B cell (primary cell): ENCODE data around the gene ABHD14A. TPM values are rescaled to one million over a fixed set of nuclear protein-coding genes. Genes with fewer than 3 reads are reported as not detected.

Source experiments
- ATAC-seq: fragments of 200-7000 bp; cut with Tn5 transposase; one replicate; pipeline ENCODE4 v1.10.0; 2021; ENCODE audit warnings: low read depth, mild to moderate bottlenecking, moderate number of reproducible peaks, moderate library complexity
- CTCF ChIA-PET: fragments of 350-600 bp; sonication (Branson Sonifier 250); formaldehyde crosslinking; loops from one replicate; lab custom pipeline; 2021; ENCODE audit warnings: antibody characterized with exemption, inconsistent platforms; lab: Charles Lee
- POLR2A ChIA-PET: fragments of 350-600 bp; sonication (Branson Sonifier 250); formaldehyde crosslinking; loops from one replicate; lab custom pipeline; 2021; ENCODE audit warnings: antibody characterized with exemption; lab: Charles Lee
- DNase-seq: peaks from one replicate; pipeline ENCODE4 v3.0.0; 2013
- H2AFZ ChIP-seq: 2 replicates; pipeline ENCODE4 v1.6.1; 2012; ENCODE audit warnings: mild to moderate bottlenecking, low read depth, low read length; ENCODE audit not compliant: insufficient read depth, poor library complexity, severe bottlenecking
- H3K27ac ChIP-seq, 2 donors: 1 replicate in 1 of 2; 2 replicates in 1 of 2; pipeline ENCODE4 v1.5.1; 2012 to 2013; ENCODE audit warnings: low read length in 2 of 2, mild to moderate bottlenecking in 2 of 2, moderate library complexity in 1 of 2
- H3K27me3 ChIP-seq, 4 experiments: fragments of 200-600 bp in 1 of 4; sonication (generic) in 1 of 4; replicated peaks in 1 of 4; 1 replicate in 2 of 4; 2 replicates in 2 of 4; pipeline versions ENCODE4 v1.6.1 to v1.7.0; 2013 to 2016; ENCODE audit warnings: low read length in 3 of 4, mild to moderate bottlenecking in 2 of 4, mixed read lengths in 1 of 4, moderate library complexity in 1 of 4; ENCODE audit not compliant: insufficient read depth in 4 of 4, control insufficient read depth in 3 of 4; ENCODE audit errors: control extremely low read depth in 1 of 4
- H3K36me3 ChIP-seq, 2 experiments: replicated peaks in 1 of 2; 1 replicate in 1 of 2; 2 replicates in 1 of 2; pipeline versions ENCODE4 v1.6.1 to v1.7.1; 2013; ENCODE audit warnings: low read length in 1 of 2; ENCODE audit not compliant: insufficient read depth in 2 of 2, control insufficient read depth in 1 of 2; ENCODE audit errors: control extremely low read depth in 1 of 2, extremely low read depth in 1 of 2
- H3K4me1 ChIP-seq, 2 donors: fragments of 200-600 bp in 1 of 2; sonication (generic) in 1 of 2; 1 replicate in 1 of 2; 2 replicates in 1 of 2; pipeline versions ENCODE4 v1.5.1 to v1.6.1; 2013 to 2017; ENCODE audit warnings: low read length in 2 of 2; ENCODE audit not compliant: control insufficient read depth in 2 of 2, insufficient read depth in 2 of 2
- H3K4me2 ChIP-seq: replicated peaks from 2 replicates; pipeline ENCODE3; 2012; ENCODE audit warnings: mild to moderate bottlenecking, low read depth, low read length; ENCODE audit not compliant: poor library complexity, severe bottlenecking
- H3K4me3 ChIP-seq, 5 experiments: fragments of 200-600 bp in 1 of 5; sonication (generic) in 1 of 5; 1 replicate in 3 of 5; 2 replicates in 2 of 5; pipeline versions ENCODE4 v1.5.1 to v1.7.0; 2011 to 2016; ENCODE audit warnings: low read length in 4 of 5, mild to moderate bottlenecking in 4 of 5, low read depth in 2 of 5, control low read depth in 1 of 5, moderate library complexity in 1 of 5; ENCODE audit not compliant: insufficient read depth in 1 of 5; ENCODE audit errors: control extremely low read depth in 1 of 5, extremely low read depth in 1 of 5
- H3K79me2 ChIP-seq: fragments of 200-600 bp; sonication (generic); one replicate; pipeline ENCODE4 v1.6.0; 2016; ENCODE audit warnings: low read length; ENCODE audit not compliant: control insufficient read depth, insufficient read depth
- H3K9ac ChIP-seq: fragments of 200-600 bp; sonication (generic); 2 replicates; pipeline ENCODE4 v1.6.1; 2017; ENCODE audit warnings: mild to moderate bottlenecking, low read length, moderate library complexity
- H3K9me3 ChIP-seq, 3 donors: one replicate each; pipeline versions ENCODE4 v1.6.1 to v1.7.1; 2013; ENCODE audit warnings: low read length in 2 of 3; ENCODE audit not compliant: control insufficient read depth in 2 of 3, insufficient read depth in 1 of 3; ENCODE audit errors: control extremely low read depth in 1 of 3
- H4K20me1 ChIP-seq: 2 replicates; pipeline ENCODE4 v1.6.0; 2012; ENCODE audit warnings: mild to moderate bottlenecking, low read length; ENCODE audit not compliant: insufficient read depth, control insufficient read depth, poor library complexity, severe bottlenecking
- H3K27ac Mint-ChIP-seq: one replicate; pipeline ENCODE4 v1.8.0; 2021; ENCODE audit warnings: mixed read lengths
- H3K27me3 Mint-ChIP-seq: one replicate; pipeline ENCODE4 v1.8.0; 2021; ENCODE audit warnings: mixed read lengths
- H3K4me1 Mint-ChIP-seq: one replicate; pipeline ENCODE4 v1.8.0; 2021; ENCODE audit warnings: mixed read lengths
- H3K4me3 Mint-ChIP-seq: one replicate; pipeline ENCODE4 v1.8.0; 2021; ENCODE audit warnings: mixed read lengths
- H3K9me3 Mint-ChIP-seq: one replicate; pipeline ENCODE4 v1.8.0; 2022; ENCODE audit warnings: mixed read lengths; ENCODE audit not compliant: insufficient read depth
- EZH2 ChIP-seq: IDR thresholded peaks from 2 replicates; pipeline ENCODE4 v1.6.1; 2012; ENCODE audit warnings: borderline replicate concordance, low read depth, mild to moderate bottlenecking, moderate library complexity, low read length; ENCODE audit not compliant: insufficient read depth, poor library complexity, severe bottlenecking
- WGBS: methylation state at CpG from one replicate; pipeline ENCODE4 v1.1.5; 2013; ENCODE audit warnings: missing lambda C conversion rate; ENCODE audit not compliant: insufficient coverage; 5-methylcytosine and 5-hydroxymethylcytosine counted together
- intact Hi-C: fragments of 100-400 bp; cut with micrococcal nuclease; formaldehyde crosslinking; loops from one replicate; pipeline ENCODE4 v1.10.0; 2022
- polyA plus RNA-seq: library from polyadenylated mRNA; depleted of rRNA; stranded (reverse); fragments of >200 nt; gene quantifications from 2 replicates; pipeline ENCODE4 v1.2.3, GENCODE V29; 2012
- total RNA-seq, 2 donors: library from RNA; stranded (reverse); fragments of 120-200 nt in 1 of 2; gene quantifications; 1 replicate in 1 of 2; 2 replicates in 1 of 2; pipeline versions ENCODE4 v1.2.3 to v1.2.4, GENCODE V29; 2013 to 2022
- TF ChIP-seq, protein P1 (sequence below): fragments of 200-600 bp; IDR thresholded peaks from one replicate; pipeline ENCODE4 v1.8.0; 2022; ENCODE audit warnings: antibody characterized with exemption, mild to moderate bottlenecking

Gene ABHD14A
- total and polyA plus RNA-seq, 2 donors (not counting 1 experiment from before 2014, with no cell fraction given), result 11.9 to 28.8 TPM

DNA sequence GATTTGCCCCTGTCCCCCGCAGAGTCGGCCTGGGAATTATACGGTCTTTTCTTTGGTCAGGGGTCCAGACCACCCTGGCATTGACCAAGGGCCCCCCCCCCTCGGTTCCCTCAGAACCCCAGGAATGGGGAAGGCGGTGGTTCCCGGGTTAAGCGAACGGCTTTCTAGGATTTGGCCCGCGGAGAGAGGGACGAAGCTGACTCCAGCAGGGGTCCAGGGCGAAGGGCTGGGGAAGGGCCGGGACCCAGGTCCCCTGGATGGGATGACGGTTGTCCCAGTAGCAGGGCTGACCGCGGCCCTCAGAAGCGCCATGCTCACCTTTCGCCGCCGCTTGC lies 33.4 kb upstream of the ABHD14A start:
- CTCF ChIA-PET, result interaction anchor here (0.7 to 3.4 kb wide), 9 partner anchors 11 to 181 kb away, joined by 3 to 45 read pairs (median 6); partner anchors contain the start of genes ABHD14A, ABHD14B, ACY1 and PCBP4
- Mint-ChIP-seq H3K27ac (no peak overlapping the region), H3K4me3 (peak overlapping the region; percentile 95), H3K27me3 (no peaks in the 10 kb centered on the region), H3K4me1 (peaks cover 36% of the 10 kb centered on the region), H3K9me3 (no peaks in the 10 kb centered on the region)
- peaks cover 22 to 26% of the 10 kb centered on the region in 2 donors for H3K4me1 ChIP-seq
- no peak for ATAC-seq
- H3K79me2 ChIP-seq, result peaks cover 21% of the 10 kb centered on the region
- POLR2A ChIA-PET, result interaction anchor here (0.6 to 2.5 kb wide), 5 partner anchors 29 to 556 kb away, joined by 3 to 13 read pairs (median 6); partner anchors contain the start of genes ABHD14A, ABHD14B, MANF and RPL29
- peak overlapping the region; percentile 36 to 90 (median 88) for H3K4me3 ChIP-seq
- peak overlapping the region; percentile 79 for H3K9ac ChIP-seq
- H3K36me3 ChIP-seq, result peaks cover 0 to 31% of the 10 kb centered on the region in 2 experiments
- H4K20me1 ChIP-seq, result no peaks in the 10 kb centered on the region
- H3K27me3 ChIP-seq, result no peaks in the 10 kb centered on the region
- H3K4me2 ChIP-seq, result peak overlapping the region; percentile 96
- DNase-seq, result no peak
- H3K27ac ChIP-seq, result peak overlapping the region in 1 of 2 donors; percentile 74
- H3K9me3 ChIP-seq, result no peaks in the 10 kb centered on the region
- intact Hi-C loops, result loop anchor here (5.0 kb wide), 2 partner anchors 259 to 554 kb away; partner anchors contain the start of gene MANF
- peak overlapping the region; percentile 83 for H2AFZ ChIP-seq
- TF ChIP-seq, protein P1, sequence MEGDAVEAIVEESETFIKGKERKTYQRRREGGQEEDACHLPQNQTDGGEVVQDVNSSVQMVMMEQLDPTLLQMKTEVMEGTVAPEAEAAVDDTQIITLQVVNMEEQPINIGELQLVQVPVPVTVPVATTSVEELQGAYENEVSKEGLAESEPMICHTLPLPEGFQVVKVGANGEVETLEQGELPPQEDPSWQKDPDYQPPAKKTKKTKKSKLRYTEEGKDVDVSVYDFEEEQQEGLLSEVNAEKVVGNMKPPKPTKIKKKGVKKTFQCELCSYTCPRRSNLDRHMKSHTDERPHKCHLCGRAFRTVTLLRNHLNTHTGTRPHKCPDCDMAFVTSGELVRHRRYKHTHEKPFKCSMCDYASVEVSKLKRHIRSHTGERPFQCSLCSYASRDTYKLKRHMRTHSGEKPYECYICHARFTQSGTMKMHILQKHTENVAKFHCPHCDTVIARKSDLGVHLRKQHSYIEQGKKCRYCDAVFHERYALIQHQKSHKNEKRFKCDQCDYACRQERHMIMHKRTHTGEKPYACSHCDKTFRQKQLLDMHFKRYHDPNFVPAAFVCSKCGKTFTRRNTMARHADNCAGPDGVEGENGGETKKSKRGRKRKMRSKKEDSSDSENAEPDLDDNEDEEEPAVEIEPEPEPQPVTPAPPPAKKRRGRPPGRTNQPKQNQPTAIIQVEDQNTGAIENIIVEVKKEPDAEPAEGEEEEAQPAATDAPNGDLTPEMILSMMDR, result no peak
- no peak for TF ChIP-seq EZH2
- under 1% methylated on average over 20 of the region's 20 CpGs for WGBS
